ENCODE measurements around the gene ITGB2. TPM values are rescaled to one million over a fixed set of nuclear protein-coding genes. Genes with fewer than 3 reads are reported as not detected.

The ITGB2 gene
- total RNA-seq, 1 experiment from 2014 or later: 45.1 TPM

GRCh38 chr21:44952116-44952928, 31.6 kb upstream of the ITGB2 start:
- no peak overlapping the region for H3K4me3 ChIP-seq (ENCODE audit: low read length)
- peaks cover under 1% of the 10 kb centered on the region; the same call in 1 of the 2 replicates for H3K4me1 ChIP-seq (ENCODE audit: insufficient read depth, low read length)
- no peak overlapping the region for H3K4me2 ChIP-seq (ENCODE audit: low read length)
- no peaks in the 10 kb centered on the region for H3F3A ChIP-seq (ENCODE audit: low read length, unreplicated experiment)
- H3K27ac ChIP-seq (ENCODE audit: low read length): no peak overlapping the region
- H3K79me2 ChIP-seq (ENCODE audit: low read length): peaks cover 99% of the 10 kb centered on the region
- H3K9me3 ChIP-seq (ENCODE audit: low read length): no peaks in the 10 kb centered on the region
- ChIA-PET CTCF (no interaction called here), POLR2A (ENCODE audit: unreplicated experiment) (no interaction called here)
- no peaks in the 10 kb centered on the region for H3K9me2 ChIP-seq (replicated peaks; ENCODE audit: low read length)
- H4K20me1 ChIP-seq (ENCODE audit: low read length): peaks cover 35% of the 10 kb centered on the region
- H3K27me3 ChIP-seq (ENCODE audit: low read length): no peaks in the 10 kb centered on the region
- no peak overlapping the region for H2AFZ ChIP-seq (ENCODE audit: low read length)
- DNase-seq (no peak), ATAC-seq (no peak)
- no peak overlapping the region for H3K9ac ChIP-seq (ENCODE audit: low read length)
- no peak for TF ChIP-seq EZH2phosphoT487 (IDR thresholded peaks at IDR 0.05; ENCODE audit: borderline replicate concordance, low read length)
- no peak for TF ChIP-seq EZH2 (IDR thresholded peaks at IDR 0.05; ENCODE audit: low read length, unreplicated experiment)
- TF ChIP-seq CTCF (conservative IDR thresholded peaks at IDR 0.05; ENCODE audit: low read depth, low read length): no peak
- no TSS peak for BruUV-seq (replicated peaks)
- peaks cover 10% of the 10 kb centered on the region for H3K36me3 ChIP-seq (ENCODE audit: low read depth, low read length)
- intact Hi-C loops (cut with micrococcal nuclease): no loop called here

- no TSS peak for BruUV-seq (replicated peaks)
- Histone ChIP-seq H3K4me3 (ENCODE audit: low read length) (no peak overlapping the region), H3K4me1 (ENCODE audit: insufficient read depth, low read length) (peaks cover 10% of the 10 kb centered on the region; the same call in 1 of the 2 replicates), H3K4me2 (ENCODE audit: low read length) (no peak overlapping the region), H3K79me2 (ENCODE audit: low read length) (peaks cover 99% of the 10 kb centered on the region), H3F3A (ENCODE audit: low read length, unreplicated experiment) (no peaks in the 10 kb centered on the region), H4K20me1 (ENCODE audit: low read length) (peaks cover 42% of the 10 kb centered on the region), H3K27me3 (ENCODE audit: low read length) (no peaks in the 10 kb centered on the region), H3K9me2 (replicated peaks; ENCODE audit: low read length) (no peaks in the 10 kb centered on the region), H3K27ac (ENCODE audit: low read length) (no peak overlapping the region), H3K36me3 (ENCODE audit: low read depth, low read length) (peaks cover 10% of the 10 kb centered on the region), H3K9ac (ENCODE audit: low read length) (no peak overlapping the region), H2AFZ (ENCODE audit: low read length) (no peak overlapping the region), H3K9me3 (ENCODE audit: low read length) (no peaks in the 10 kb centered on the region)
- ChIA-PET POLR2A (ENCODE audit: unreplicated experiment) (no interaction called here), CTCF (no interaction called here)
- no peak for ATAC-seq
- TF ChIP-seq EZH2 (IDR thresholded peaks at IDR 0.05; ENCODE audit: low read length, unreplicated experiment) (no peak), CTCF (conservative IDR thresholded peaks at IDR 0.05; ENCODE audit: low read depth, low read length) (no peak), EZH2phosphoT487 (IDR thresholded peaks at IDR 0.05; ENCODE audit: borderline replicate concordance, low read length) (no peak)
- intact Hi-C loops (cut with micrococcal nuclease): no loop called here
- DNase-seq: no peak
Observed at GRCh38 chr21:44951186-44951915, 30.7 kb upstream of the ITGB2 start.
